Skeletal muscle satellite cell (primary cell): ENCODE results near the gene DNM3.

Experiments
- H3K27me3 ChIP-seq: 2 replicates; pipeline ENCODE4 v1.7.0; 2013; ENCODE audit warnings: low read length; ENCODE audit not compliant: control insufficient read depth, insufficient read depth
- H3K36me3 ChIP-seq: 2 replicates; pipeline ENCODE4 v1.7.0; 2013; ENCODE audit warnings: mild to moderate bottlenecking, control low read depth, low read length; ENCODE audit not compliant: insufficient read depth
- H3K4me1 ChIP-seq: 2 replicates; pipeline ENCODE4 v1.7.0; 2013; ENCODE audit warnings: low read length; ENCODE audit not compliant: control insufficient read depth, insufficient read depth
- H3K4me2 ChIP-seq: 2 replicates; pipeline ENCODE4 v1.7.0; 2013; ENCODE audit warnings: mild to moderate bottlenecking, low read length
- H3K4me3 ChIP-seq: 2 replicates; pipeline ENCODE4 v1.7.0; 2013; ENCODE audit warnings: low read length
- H3K9ac ChIP-seq: 2 replicates; pipeline ENCODE4 v1.7.0; 2013; ENCODE audit warnings: mild to moderate bottlenecking, low read depth, low read length, moderate library complexity
- H3K9me3 ChIP-seq: replicated peaks from 2 replicates; pipeline ENCODE4 v1.7.0; 2013; ENCODE audit warnings: mild to moderate bottlenecking, control low read depth, low read length

The DNM3 gene

GRCh38 chr1:172342584-172343239 is 501.4 kb downstream of the DNM3 start:
- Histone ChIP-seq H3K36me3 (no peaks in the 10 kb centered on the region), H3K9me3 (no peaks in the 10 kb centered on the region), H3K4me3 (no peak overlapping the region), H3K27me3 (no peaks in the 10 kb centered on the region), H3K4me2 (peak overlapping the region; percentile 75), H3K4me1 (peaks cover 27% of the 10 kb centered on the region), H3K9ac (peak overlapping the region; percentile 77)

DNA sequence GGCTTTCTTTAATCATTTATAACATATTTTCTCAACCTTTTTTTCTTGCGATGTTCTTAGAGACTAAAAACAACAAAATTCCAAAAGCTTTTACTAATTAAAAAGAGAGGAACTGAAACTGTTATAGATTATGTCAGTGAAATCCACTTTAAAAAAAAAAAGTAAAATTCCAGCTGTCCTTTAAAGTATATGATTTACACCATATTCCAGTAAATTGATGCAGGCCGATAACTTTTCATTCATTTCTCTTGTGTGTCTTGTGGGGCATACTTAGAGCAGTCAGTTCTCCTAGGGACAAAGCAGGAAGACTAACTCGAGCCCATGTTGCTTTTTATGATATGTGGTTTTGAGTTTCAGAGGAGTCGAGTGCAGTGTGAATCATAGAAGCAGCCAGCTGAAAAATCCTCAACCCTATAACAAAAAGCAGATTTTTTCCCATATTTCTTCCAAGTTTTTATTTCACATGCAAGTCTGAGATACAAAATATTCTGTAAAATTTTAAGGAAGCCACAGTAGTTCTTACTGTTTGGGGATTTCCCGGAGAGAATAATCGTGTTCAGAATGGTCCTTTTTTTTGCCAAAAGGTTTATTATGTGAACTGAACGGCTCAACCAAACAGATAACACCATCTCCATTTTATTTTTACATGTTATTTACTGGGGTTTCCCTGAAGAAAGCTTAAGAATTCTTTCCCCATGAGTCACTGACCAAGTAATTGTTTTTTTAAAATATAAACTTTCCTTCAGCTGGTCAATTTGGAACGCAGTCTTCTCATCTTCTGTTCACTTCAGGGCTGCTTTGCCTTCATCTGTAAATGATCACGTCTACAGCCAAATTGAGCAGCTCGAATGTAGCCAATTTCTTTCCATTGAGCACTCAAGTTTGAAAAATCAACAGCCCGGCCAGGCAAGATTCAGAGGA is 502.2 kb downstream of the DNM3 start:
- H3K27me3 ChIP-seq, result no peaks in the 10 kb centered on the region
- H3K36me3 ChIP-seq, result no peaks in the 10 kb centered on the region
- peak overlapping the region; percentile 47 for H3K4me3 ChIP-seq
- peaks cover 27% of the 10 kb centered on the region for H3K4me1 ChIP-seq
- H3K4me2 ChIP-seq, result peak overlapping the region; percentile 75
- no peaks in the 10 kb centered on the region for H3K9me3 ChIP-seq
- peak overlapping the region; percentile 77 for H3K9ac ChIP-seq

DNA sequence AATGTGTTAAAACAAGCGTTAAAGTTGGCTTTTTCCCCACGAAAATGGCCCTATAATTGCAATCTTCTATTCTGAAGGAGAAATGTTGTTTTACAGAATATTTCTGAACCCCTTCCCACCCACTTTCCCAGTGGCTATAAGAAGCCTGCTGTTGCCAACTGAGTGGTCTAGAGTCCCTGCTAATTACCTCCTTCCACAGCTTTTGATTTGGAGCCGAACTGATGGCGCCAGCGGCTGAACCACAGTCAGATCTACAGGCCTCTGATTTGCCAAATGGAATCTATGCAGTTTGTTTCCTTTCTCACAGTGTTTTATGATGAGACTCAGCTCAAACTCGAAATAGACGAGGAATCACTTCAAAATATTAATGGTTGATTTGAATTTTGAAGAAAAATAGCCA is 503.1 kb downstream of the DNM3 start:
- no peaks in the 10 kb centered on the region for H3K36me3 ChIP-seq
- H3K9me3 ChIP-seq, result no peaks in the 10 kb centered on the region
- peaks cover 27% of the 10 kb centered on the region for H3K4me1 ChIP-seq
- H3K4me3 ChIP-seq, result peak overlapping the region; percentile 47
- H3K27me3 ChIP-seq, result no peaks in the 10 kb centered on the region
- peak overlapping the region; percentile 75 for H3K4me2 ChIP-seq
- peak overlapping the region; percentile 77 for H3K9ac ChIP-seq

- Histone ChIP-seq H3K4me2 (no peak overlapping the region), H3K27me3 (no peaks in the 10 kb centered on the region), H3K4me1 (peaks cover 27% of the 10 kb centered on the region), H3K9me3 (no peaks in the 10 kb centered on the region), H3K9ac (no peak overlapping the region), H3K4me3 (no peak overlapping the region), H3K36me3 (no peaks in the 10 kb centered on the region)
Measured at GRCh38 chr1:172345077-172345476, 503.8 kb downstream of the DNM3 start.

DNA sequence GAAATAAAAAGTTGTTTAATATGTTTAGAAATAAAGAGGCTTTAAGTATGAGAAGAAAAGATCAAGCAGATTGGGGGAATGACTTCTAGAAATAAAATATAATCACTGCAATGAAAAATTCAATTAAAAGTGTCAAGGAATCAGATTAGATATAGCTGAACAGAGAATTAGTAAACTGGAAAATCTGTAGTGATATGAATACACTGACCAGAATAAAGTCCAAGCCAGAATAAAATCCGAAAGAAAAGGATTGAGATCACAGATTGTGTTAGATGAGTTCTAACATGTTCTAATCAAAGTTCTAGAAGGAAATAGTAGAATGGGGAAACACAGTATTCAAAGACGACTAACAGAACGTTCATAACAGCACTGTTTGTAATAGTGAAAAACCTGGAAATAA is 506.1 kb downstream of the DNM3 start:
- no peaks in the 10 kb centered on the region for H3K27me3 ChIP-seq
- peaks cover 45% of the 10 kb centered on the region for H3K4me1 ChIP-seq
- no peak overlapping the region for H3K4me3 ChIP-seq
- no peaks in the 10 kb centered on the region for H3K36me3 ChIP-seq
- H3K9me3 ChIP-seq, result no peaks in the 10 kb centered on the region
- no peak overlapping the region for H3K4me2 ChIP-seq
- no peak overlapping the region for H3K9ac ChIP-seq

DNA sequence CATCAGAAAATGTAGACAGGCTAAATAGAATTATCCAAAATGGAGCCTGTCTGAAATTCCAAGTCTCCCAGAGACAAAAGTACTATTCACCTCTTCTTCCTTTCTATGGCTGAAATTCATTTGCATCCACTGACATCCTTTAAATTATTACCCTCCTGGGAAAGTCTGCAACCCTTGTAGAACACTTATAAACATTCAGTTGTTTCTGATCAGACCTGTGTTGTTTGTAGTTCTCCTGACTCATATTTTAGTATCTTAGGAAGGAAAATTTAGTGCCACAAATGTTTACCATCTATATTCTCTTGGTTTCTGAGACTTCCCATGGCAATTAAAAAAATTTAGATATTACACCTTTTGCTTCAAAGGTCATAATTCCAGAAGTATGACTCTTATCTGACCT is 509.6 kb downstream of the DNM3 start:
- H3K27me3 ChIP-seq, result no peaks in the 10 kb centered on the region
- H3K9me3 ChIP-seq, result no peaks in the 10 kb centered on the region
- no peak overlapping the region for H3K4me2 ChIP-seq
- no peak overlapping the region for H3K4me3 ChIP-seq
- no peak overlapping the region for H3K9ac ChIP-seq
- H3K36me3 ChIP-seq, result no peaks in the 10 kb centered on the region
- peaks cover 28% of the 10 kb centered on the region for H3K4me1 ChIP-seq

- peak overlapping the region; percentile 3 for H3K9ac ChIP-seq
- H3K4me1 ChIP-seq, result peaks cover 33% of the 10 kb centered on the region
- peak overlapping the region; percentile 54 for H3K4me2 ChIP-seq
- no peaks in the 10 kb centered on the region for H3K27me3 ChIP-seq
- H3K36me3 ChIP-seq, result no peaks in the 10 kb centered on the region
- H3K9me3 ChIP-seq, result no peaks in the 10 kb centered on the region
- peak overlapping the region; percentile 10 for H3K4me3 ChIP-seq
Measured at GRCh38 chr1:172351346-172351745, 510.0 kb downstream of the DNM3 start.

DNA sequence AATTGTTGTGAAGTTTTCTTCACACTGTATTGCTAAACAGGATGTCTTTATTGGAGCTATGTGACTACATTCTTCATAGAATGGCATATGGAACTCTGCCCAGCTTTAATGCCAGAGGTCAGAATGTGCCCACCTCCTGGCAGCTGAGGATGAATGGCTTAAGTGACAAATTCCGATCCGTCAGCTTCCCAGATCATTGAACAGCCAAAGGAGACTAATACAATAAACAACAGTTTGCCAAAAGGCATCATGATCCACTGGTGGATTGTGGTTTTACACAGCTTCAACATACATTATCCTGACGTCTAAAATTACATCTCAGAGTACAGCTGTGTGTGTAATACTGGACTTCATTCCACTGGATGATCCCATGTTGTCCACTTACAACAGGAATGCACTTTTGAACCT is 510.5 kb downstream of the DNM3 start:
- Histone ChIP-seq H3K9ac (peak overlapping the region; percentile 26), H3K4me1 (peaks cover 37% of the 10 kb centered on the region), H3K27me3 (no peaks in the 10 kb centered on the region), H3K4me3 (peak overlapping the region; percentile 10), H3K9me3 (no peaks in the 10 kb centered on the region), H3K4me2 (peak overlapping the region; percentile 54), H3K36me3 (no peaks in the 10 kb centered on the region)

- H3K4me2 ChIP-seq, result peak overlapping the region; percentile 54
Measured at GRCh38 chr1:172352435-172352834, 511.1 kb downstream of the DNM3 start.

GRCh38 chr1:172354291-172355274 is 513.3 kb downstream of the DNM3 start:
- Histone ChIP-seq H3K27me3 (no peaks in the 10 kb centered on the region), H3K36me3 (no peaks in the 10 kb centered on the region), H3K4me2 (no peak overlapping the region), H3K4me1 (peaks cover 64% of the 10 kb centered on the region), H3K9me3 (no peaks in the 10 kb centered on the region), H3K4me3 (no peak overlapping the region), H3K9ac (no peak overlapping the region)

More at GRCh38 chr1:172352435-172352834, 511.1 kb downstream of the DNM3 start:
- Histone ChIP-seq H3K9ac (peak overlapping the region; percentile 26), H3K36me3 (no peaks in the 10 kb centered on the region), H3K4me3 (no peak overlapping the region), H3K9me3 (no peaks in the 10 kb centered on the region), H3K4me1 (peaks cover 43% of the 10 kb centered on the region), H3K27me3 (no peaks in the 10 kb centered on the region)

DNA sequence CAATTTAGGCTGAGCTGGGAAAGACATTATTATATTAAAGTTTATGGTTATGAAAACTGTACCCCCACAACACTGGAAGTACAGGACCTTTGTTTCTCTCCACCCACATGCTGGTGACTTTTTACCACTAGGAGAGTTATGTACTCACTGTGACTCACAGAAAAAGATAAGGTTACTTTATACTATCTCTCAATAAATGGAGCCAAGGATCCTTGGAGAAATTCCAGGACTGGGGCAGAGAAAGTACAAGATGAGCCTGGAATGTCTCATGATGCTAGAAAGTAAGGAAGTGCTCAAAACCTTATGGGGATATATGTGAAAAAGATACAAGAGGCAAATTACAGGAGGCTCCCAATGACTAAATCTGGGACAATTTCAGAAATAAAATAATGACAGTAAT is 515.3 kb downstream of the DNM3 start:
- H3K9me3 ChIP-seq, result no peaks in the 10 kb centered on the region
- H3K9ac ChIP-seq, result no peak overlapping the region
- peaks cover 64% of the 10 kb centered on the region for H3K4me1 ChIP-seq
- no peak overlapping the region for H3K4me3 ChIP-seq
- no peaks in the 10 kb centered on the region for H3K36me3 ChIP-seq
- no peaks in the 10 kb centered on the region for H3K27me3 ChIP-seq
- peak overlapping the region; percentile 50 for H3K4me2 ChIP-seq
